Erythroblast (primary cell): ENCODE measurements around the gene ARSA.

Source experiments
- GATA1 ChIP-seq: IDR thresholded peaks from 2 replicates; pipeline ENCODE4 v1.6.1; 2011; ENCODE audit warnings: low read depth, mild to moderate bottlenecking, control low read depth, low read length, moderate library complexity
- POLR2A ChIP-seq: IDR thresholded peaks from 2 replicates; pipeline ENCODE4 v1.6.1; 2011; ENCODE audit warnings: mild to moderate bottlenecking, low read length

- TF ChIP-seq POLR2A (no peak), GATA1 (no peak)
These were observed 13.1 kb upstream of the ARSA start for GRCh38 chr22:50640857-50641647.
